Metanephros (tissue), 2 donors: ENCODE results near the gene CDCA5. TPM values are rescaled to one million over a fixed set of nuclear protein-coding genes. Genes with fewer than 3 reads are reported as not detected.

Experiments used
- small RNA-seq: library from RNA; depleted of rRNA; stranded (forward); fragments of <200 nt; gene quantifications from one replicate; pipeline ENCODE3, GENCODE V24; 2014; ENCODE audit warnings: low replicate concordance
- total RNA-seq: library from RNA; depleted of rRNA; stranded (reverse); fragments of >200 nt; gene quantifications from one replicate; pipeline ENCODE4 v1.2.3, GENCODE V29; 2014

Gene CDCA5, protein sequence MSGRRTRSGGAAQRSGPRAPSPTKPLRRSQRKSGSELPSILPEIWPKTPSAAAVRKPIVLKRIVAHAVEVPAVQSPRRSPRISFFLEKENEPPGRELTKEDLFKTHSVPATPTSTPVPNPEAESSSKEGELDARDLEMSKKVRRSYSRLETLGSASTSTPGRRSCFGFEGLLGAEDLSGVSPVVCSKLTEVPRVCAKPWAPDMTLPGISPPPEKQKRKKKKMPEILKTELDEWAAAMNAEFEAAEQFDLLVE
- total RNA-seq = 6.4 TPM

DNA sequence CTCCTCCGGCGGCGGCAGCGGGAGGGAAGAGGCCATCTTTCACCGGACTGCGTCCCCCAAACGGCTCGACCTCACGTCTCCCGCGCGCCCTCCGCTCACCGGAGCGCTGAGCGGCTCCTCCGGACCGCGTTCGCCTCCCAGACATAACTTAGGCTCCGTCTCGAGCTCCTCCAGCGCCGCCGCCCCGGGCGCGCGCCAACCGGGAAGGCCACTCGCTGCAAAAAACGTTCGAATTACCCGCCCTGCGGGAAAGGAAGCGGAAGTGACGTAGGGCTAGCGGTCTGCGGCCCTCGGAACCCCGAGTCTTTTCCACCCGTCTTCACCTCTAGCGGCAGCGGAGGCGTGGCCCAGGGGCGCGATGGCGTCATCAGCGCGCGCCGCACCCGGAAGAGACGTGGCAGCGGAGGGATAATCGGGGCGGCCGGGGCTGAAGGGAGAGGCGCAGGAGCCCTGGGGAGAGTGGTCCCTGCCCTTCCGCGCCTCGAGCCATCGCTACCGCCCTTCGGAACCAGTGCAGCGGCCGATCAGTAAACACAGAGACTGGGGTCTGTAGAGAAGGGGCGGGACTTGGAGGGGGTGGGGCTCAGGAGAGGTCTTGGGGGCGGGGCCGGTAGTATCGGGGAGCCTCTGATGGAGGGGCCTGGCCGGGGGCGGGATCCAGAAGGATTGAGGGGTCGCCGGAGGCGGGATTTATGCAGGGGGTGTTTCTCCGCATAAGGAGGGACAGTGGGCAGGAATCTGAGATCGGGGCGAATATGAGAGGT is at the start of gene CDCA5, which contains the start of gene ZFPL1:
CDCA5 (minus strand) TSS at position 207 of the 764 bp plus-strand sequence; CDS start at position 145, 62 bp downstream.
ZFPL1 (plus strand) TSS at position 389 of the 764 bp plus-strand sequence. CDS start 477 bp downstream, outside the sequence.

DNA sequence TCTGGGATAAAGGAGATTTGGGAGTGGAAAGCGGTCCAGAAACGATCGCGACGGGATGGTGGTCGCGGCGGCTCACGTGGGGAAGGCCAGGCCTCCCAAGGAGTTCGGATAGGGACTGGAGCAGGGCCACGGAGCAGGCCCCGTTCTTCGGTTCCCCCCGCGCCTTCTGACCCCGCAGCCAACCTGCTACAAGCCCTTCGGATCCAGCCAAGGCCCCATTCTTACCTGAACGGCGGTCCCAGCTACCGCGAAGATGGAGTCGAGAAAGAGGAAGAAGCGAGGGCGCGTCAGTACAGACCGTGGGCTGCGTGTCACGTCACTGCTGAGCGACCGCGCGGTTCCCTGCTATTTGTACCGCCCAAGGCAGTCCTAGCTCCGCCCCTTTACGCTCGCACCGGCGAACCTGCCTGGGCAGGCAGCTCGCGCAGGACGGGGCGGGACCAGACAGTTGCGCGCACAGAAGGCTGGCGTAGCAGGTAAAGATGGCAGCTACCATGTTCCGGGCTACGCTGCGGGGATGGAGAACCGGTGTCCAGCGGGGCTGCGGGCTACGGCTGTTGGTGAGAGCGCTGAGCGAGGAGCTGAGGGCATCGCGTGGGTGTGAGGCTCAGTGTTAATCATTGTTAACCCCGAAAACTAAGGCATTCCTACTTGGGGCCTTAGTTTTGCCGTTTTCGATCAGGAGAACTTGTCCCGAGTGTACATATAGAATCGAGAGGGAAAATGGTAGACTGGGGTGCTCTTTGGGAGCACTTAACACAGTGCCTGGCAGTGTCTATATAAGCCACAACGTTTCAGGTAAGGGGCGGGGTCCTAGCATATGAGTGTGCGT is 38.2 kb upstream of the CDCA5 start, which contains the start of the genes FAU and MRPL49:
FAU (minus strand) TSS at position 270 of the 832 bp plus-strand sequence. CDS start 321 bp downstream, outside the sequence.
MRPL49 (plus strand) TSS at position 457 of the 832 bp plus-strand sequence; CDS start at position 483, 26 bp downstream.

DNA sequence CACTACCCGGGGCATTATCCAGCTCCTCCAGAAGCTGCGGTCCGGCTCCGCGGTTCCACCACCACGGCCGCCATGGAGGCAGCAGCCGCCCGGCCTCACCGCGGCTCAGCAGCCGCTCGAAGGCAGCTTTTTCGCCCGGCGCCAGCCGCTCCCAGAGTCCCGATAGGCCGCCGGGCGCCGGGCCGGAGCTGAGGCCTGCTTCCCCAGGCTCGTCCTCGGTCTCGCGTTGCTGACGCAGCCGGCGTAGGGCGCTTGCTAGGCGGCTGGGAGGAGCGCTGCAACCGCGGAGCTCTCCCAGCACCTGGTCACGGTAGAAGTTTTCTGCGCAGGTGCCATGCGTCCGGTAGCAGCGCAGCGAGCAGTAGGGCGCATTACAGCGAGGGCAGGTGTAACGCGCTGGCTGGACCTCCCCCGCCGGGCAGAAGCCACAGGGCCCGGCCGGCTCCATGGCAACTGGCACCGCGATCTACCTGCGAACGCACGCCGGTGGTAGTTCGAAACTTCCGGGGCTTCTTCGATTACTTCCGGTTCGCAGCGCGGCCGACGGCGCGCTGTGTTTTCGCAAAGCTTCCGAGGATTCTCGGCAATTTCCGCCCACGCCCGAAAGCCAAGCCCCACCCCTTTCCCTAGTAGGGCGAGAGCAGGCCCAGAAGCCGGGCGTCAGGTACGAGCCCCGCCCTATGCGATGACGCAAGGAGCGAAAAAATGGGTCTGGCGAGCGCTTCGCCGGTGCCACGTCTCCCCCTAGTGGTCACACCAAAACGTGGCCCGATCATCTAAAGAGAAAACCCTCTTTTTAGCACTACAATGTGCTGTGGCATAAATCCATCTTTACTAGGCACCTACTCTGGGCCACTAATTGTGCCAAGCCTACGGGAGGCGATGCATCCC is 33.6 kb upstream of the CDCA5 start, which contains the start of gene ZNHIT2:
ZNHIT2 (minus strand) TSS at position 496 of the 891 bp plus-strand sequence; CDS start at position 448, 48 bp downstream.

DNA sequence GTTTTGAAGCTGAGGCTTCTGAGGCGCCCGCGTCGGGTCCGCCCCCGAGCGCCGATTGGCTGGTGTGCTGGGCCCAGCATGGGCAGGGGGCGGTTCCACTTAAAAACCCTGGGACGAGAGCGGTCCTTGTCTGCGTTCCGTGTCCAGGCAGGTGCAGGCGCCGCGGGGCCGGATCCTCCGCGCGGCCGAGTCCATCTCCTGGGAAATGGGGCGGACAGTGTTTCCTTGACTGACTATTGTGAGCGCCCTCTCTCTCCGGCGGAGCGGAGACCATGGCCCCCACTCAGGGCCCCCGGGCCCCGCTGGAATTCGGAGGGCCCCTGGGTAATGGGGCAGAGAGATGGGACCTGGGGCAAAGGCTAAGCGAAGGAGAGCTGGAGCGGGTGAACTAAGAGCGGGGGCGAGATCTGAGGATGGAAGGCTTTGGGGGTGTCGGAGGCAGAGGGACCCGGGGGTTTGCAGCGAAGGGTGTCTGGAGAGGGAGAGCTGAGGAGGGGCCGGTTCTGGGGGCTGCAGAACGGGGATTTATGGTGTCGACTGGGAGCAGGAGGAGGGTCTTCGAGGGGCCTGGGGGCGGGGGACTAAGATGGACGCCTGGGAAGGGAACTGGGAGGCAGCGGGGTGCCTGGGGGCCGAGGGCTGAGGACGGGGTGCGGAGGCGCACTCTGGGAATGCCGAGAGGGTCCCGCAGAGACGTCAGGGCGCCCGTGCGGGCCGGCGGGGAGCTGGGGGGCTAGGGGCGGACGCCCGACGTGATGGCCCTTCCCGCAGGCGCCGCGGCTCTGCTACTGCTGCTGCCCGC is 28.1 kb upstream of the CDCA5 start, which contains the start of gene TM7SF2:
TM7SF2 (plus strand) TSS at position 129 of the 802 bp plus-strand sequence; CDS start at position 273, 144 bp downstream.

DNA sequence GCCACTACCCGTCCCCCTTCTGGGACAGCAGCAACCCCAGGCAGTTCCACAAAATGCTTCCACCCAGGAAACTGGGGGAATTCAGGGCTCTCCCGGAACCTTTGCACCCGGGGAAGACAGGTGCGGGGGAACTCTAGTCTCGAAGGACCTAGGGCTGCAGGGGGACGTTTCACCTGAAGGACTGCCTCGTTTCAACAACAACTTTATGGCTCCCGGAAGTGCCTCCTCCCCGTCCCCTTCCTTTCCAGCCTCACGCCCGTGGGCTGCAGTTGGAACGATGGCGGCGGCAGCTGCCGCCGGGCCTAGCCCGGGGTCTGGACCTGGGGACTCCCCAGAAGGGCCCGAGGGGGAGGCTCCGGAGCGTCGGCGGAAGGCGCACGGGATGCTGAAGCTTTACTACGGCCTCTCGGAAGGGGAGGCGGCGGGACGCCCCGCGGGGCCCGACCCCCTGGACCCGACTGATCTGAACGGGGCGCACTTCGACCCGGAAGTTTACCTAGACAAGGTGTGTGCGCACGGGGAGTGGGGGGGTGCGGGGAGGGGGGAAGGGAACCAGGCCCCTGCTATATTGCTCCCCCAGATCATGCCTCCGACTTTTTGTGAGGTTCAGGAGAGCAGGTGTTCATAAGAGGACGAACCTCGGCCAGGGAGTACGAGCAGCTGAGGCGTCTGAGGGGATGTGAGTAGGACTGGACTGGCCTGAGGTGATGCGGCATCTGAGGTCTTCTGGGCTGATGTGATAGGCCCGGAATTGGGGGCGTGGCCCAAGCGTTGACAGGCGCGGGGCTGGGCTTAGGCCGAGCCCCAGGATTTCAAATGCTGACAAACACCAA is 12.3 kb upstream of the CDCA5 start, which contains the start of gene VPS51:
VPS51 (plus strand) TSS at position 241 of the 833 bp plus-strand sequence; CDS start at position 278, 37 bp downstream.

DNA sequence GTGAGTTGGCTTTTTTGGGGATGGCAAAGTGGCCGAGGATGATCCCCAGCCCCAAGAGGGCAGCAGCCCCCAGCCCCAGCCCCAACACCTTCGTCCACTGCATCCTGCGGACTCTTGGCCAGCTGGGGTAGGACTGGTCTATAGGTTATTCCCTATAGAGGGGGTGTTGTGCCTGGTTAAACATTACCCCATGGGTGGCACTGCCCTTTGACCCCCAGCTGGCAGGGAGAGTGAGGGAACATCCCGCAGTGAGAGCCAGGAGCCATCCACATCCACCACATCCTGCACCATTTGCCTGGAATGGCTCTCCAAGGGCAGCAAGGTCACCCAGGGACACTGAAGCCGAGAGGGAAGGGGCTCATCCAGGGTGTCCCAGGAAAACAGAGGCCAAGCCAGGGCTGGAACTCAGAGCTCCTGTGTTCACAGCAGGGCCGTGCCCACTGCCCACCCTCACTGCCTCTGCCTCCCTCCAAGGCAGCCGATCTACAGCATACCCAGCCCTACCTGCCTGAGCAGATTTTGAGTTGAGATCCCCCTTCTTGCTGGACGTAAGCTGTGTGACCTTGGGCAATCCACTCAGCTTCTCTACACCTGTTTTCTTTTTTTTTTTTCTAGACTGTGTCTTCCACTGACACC is 25.3 kb downstream of the CDCA5 start, which contains the start of gene NAALADL1:
NAALADL1 (minus strand) TSS at position 135 of the 636 bp plus-strand sequence; CDS start at position 103, 32 bp downstream.

DNA sequence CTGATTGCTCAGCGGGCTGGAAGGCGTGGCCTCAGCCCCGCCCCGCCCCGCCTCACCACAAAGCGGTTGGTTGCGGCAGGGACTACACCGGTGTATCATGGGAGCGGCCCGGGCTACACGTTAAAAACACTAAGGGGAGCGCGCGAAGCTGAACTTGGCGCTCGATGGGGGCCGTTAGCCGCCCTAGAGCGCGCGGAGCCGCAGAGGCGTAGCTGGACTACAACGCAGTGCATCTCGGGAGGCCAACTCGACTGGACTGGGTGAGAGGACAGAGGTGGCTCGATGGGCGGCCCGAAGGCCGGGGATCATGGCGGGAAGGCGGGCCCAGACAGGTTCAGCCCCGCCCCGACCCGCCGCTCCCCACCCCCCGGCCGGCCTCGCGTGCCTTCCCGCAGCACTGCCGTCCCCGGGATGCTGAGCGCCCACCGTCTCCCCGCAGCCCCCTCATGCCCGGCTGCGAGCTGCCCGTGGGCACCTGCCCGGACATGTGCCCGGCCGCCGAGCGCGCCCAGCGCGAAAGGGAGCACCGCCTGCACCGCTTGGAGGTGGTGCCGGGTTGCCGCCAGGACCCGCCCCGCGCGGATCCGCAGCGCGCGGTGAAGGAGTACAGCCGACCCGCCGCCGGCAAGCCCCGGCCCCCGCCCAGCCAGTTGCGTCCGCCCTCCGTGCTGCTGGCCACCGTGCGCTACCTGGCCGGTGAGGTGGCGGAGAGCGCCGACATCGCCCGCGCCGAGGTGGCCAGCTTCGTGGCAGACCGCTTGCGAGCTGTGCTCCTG is 42.8 kb downstream of the CDCA5 start, which contains the start of gene SAC3D1:
SAC3D1 (plus strand) TSS at position 364 of the 776 bp plus-strand sequence; CDS start at position 447, 83 bp downstream.

Small RNA genes lying within 50 kb of the gene (small RNA-seq; reads per million reads assigned to genes)
- gene SNX15 = not detected

Other genes with a start within 250 kb of the CDCA5 start
- 8.7 TPM for gene CDC42BPG, start 239.4 kb downstream of the CDCA5 start, total RNA-seq
- 62.8 TPM for gene EHD1, start 205.4 kb downstream of the CDCA5 start, total RNA-seq
- gene ATG2A, start 166.8 kb downstream of the CDCA5 start, total RNA-seq = 31.4 TPM
- gene PPP2R5B, start 159.4 kb downstream of the CDCA5 start, total RNA-seq = 14.4 TPM
- 1.3 TPM for gene GPHA2, start 148.1 kb downstream of the CDCA5 start, total RNA-seq
- gene MAJIN, start 111.9 kb downstream of the CDCA5 start, total RNA-seq = 0.70 TPM
- 2.4 TPM for gene BATF2, start 87.1 kb downstream of the CDCA5 start, total RNA-seq
- 91.7 TPM for gene ARL2, start 69.9 kb downstream of the CDCA5 start, total RNA-seq
- gene SNX15, start 56.6 kb downstream of the CDCA5 start, total RNA-seq = 21.5 TPM
- gene SAC3D1, start 42.8 kb downstream of the CDCA5 start, total RNA-seq = 7.8 TPM
- gene NAALADL1, start 25.5 kb downstream of the CDCA5 start, total RNA-seq = 20.2 TPM
- 29.6 TPM for gene ZFPL1, start 182 bp upstream of the CDCA5 start, total RNA-seq
- gene VPS51, start 12.2 kb upstream of the CDCA5 start, total RNA-seq = 421 TPM
- 65.0 TPM for gene TM7SF2, start 27.8 kb upstream of the CDCA5 start, total RNA-seq
- 8.0 TPM for gene ZNHIT2, start 33.7 kb upstream of the CDCA5 start, total RNA-seq
- gene FAU, start 38.1 kb upstream of the CDCA5 start, total RNA-seq = 650 TPM
- gene MRPL49, start 38.3 kb upstream of the CDCA5 start, total RNA-seq = 57.1 TPM
- gene SYVN1, start 50.5 kb upstream of the CDCA5 start, total RNA-seq = 22.3 TPM
- not detected for gene SPDYC, start 86.2 kb upstream of the CDCA5 start, total RNA-seq
- gene CAPN1, start 97.9 kb upstream of the CDCA5 start, total RNA-seq = 142 TPM
- gene POLA2, start 177.9 kb upstream of the CDCA5 start, total RNA-seq = 11.9 TPM
- 15.7 TPM for gene CDC42EP2, start 230.8 kb upstream of the CDCA5 start, total RNA-seq
- 41.9 TPM for gene DPF2, start 249.8 kb upstream of the CDCA5 start, total RNA-seq